GM12878 (cell line): Measurements from ENCODE around the gene FBXO39.

Experiments used
- EZH2 ChIP-seq: IDR thresholded peaks from 2 replicates; pipeline ENCODE4 v1.6.1; 2012; ENCODE audit warnings: low read depth, mild to moderate bottlenecking, control low read depth, inconsistent platforms, low read length, borderline replicate concordance; ENCODE audit not compliant: control insufficient read depth
- FOXK2 ChIP-seq: fragments of 450-650 bp; IDR thresholded peaks from 2 replicates; pipeline ENCODE4 v1.6.1; 2017; ENCODE audit warnings: mild to moderate bottlenecking, moderate library complexity
- GATAD2B ChIP-seq: fragments of 450-650 bp; conservative IDR thresholded peaks from 2 replicates; pipeline ENCODE4 v1.6.1; 2017; ENCODE audit warnings: low read depth, mild to moderate bottlenecking, moderate library complexity
- IKZF1 ChIP-seq: fragments of 450-650 bp; conservative IDR thresholded peaks from 2 replicates; pipeline ENCODE4 v1.6.1; 2017; ENCODE audit warnings: antibody characterized with exemption, mild to moderate bottlenecking
- NFYB ChIP-seq: IDR thresholded peaks from 2 replicates; pipeline ENCODE4 v1.6.1; 2011; ENCODE audit warnings: low read depth, mild to moderate bottlenecking, low read length, improper control_type of control experiment, moderate library complexity; ENCODE audit not compliant: insufficient read depth
- POLR2A ChIP-seq: IDR thresholded peaks from 2 replicates; pipeline ENCODE4 v1.6.1; 2011; ENCODE audit warnings: low read depth, mild to moderate bottlenecking, low read length
- SPI1 ChIP-seq: IDR thresholded peaks from 2 replicates; pipeline ENCODE4 v1.6.1; 2011; ENCODE audit warnings: low read depth, mild to moderate bottlenecking, low read length, moderate library complexity, borderline replicate concordance; ENCODE audit not compliant: insufficient read depth
- STAT1 ChIP-seq: fragments of 450-650 bp; conservative IDR thresholded peaks from 2 replicates; pipeline ENCODE4 v1.6.1; 2014; ENCODE audit warnings: antibody characterized with exemption, mild to moderate bottlenecking
- WRNIP1 ChIP-seq: IDR thresholded peaks from 2 replicates; pipeline ENCODE4 v1.6.1; 2011; ENCODE audit warnings: low read depth, low read length, improper control_type of control experiment, borderline replicate concordance
- TF ChIP-seq, protein P1 (sequence below): IDR thresholded peaks from 2 replicates; pipeline ENCODE4 v1.6.1; 2011; ENCODE audit warnings: borderline replicate concordance, low read depth, mild to moderate bottlenecking, moderate library complexity, mixed read lengths, low read length; ENCODE audit not compliant: insufficient read depth; ENCODE audit errors: extremely low read length
- TF ChIP-seq, protein P2 (sequence below), 3 experiments: IDR thresholded peaks in 2 of 3; conservative IDR thresholded peaks in 1 of 3; 2 replicates each; pipeline ENCODE4 v1.5.1; 2011; ENCODE audit warnings: low read depth in 3 of 3, low read length in 3 of 3, mild to moderate bottlenecking in 3 of 3, control low read depth in 2 of 3, moderate library complexity in 2 of 3, inconsistent platforms in 1 of 3, mixed read lengths in 1 of 3; ENCODE audit not compliant: control insufficient read depth in 2 of 3, insufficient read depth in 1 of 3; ENCODE audit errors: extremely low read depth in 1 of 3
- TF ChIP-seq, protein P3 (sequence below): IDR thresholded peaks from 2 replicates; pipeline ENCODE4 v1.6.1; 2012; ENCODE audit warnings: low read length, inconsistent platforms
- TF ChIP-seq, protein P4 (sequence below): IDR thresholded peaks from 2 replicates; pipeline ENCODE4 v1.6.1; 2012; ENCODE audit warnings: mild to moderate bottlenecking, low read depth, low read length

DNA sequence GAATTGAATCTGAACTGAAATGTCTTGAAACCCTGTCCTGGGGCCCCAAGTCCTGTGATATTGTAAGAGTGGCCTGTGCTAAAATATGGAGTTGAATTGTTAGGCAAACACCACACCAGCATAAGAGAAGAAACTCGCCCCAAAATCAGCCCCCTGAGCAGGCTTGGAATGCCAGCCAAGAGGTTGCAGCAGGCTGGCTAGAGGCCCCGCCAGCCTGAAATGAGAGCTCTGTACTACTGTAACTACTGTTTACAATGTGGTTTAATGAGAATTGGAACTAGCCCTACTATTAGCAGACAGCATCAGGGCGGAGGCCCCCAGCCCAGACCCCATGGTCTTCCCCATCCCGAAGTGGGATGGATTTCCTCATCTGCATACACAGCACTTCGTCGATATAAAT is 23.7 kb downstream of the FBXO39 start:
- TF ChIP-seq, protein P1, sequence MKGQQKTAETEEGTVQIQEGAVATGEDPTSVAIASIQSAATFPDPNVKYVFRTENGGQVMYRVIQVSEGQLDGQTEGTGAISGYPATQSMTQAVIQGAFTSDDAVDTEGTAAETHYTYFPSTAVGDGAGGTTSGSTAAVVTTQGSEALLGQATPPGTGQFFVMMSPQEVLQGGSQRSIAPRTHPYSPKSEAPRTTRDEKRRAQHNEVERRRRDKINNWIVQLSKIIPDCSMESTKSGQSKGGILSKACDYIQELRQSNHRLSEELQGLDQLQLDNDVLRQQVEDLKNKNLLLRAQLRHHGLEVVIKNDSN: no peak
- TF ChIP-seq, protein P2, sequence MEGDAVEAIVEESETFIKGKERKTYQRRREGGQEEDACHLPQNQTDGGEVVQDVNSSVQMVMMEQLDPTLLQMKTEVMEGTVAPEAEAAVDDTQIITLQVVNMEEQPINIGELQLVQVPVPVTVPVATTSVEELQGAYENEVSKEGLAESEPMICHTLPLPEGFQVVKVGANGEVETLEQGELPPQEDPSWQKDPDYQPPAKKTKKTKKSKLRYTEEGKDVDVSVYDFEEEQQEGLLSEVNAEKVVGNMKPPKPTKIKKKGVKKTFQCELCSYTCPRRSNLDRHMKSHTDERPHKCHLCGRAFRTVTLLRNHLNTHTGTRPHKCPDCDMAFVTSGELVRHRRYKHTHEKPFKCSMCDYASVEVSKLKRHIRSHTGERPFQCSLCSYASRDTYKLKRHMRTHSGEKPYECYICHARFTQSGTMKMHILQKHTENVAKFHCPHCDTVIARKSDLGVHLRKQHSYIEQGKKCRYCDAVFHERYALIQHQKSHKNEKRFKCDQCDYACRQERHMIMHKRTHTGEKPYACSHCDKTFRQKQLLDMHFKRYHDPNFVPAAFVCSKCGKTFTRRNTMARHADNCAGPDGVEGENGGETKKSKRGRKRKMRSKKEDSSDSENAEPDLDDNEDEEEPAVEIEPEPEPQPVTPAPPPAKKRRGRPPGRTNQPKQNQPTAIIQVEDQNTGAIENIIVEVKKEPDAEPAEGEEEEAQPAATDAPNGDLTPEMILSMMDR (IDR thresholded peaks at IDR 0.05 in 2 of 3, conservative IDR thresholded peaks at IDR 0.05 in 1 of 3; ENCODE audit: control insufficient read depth in 2 of 3, extremely low read depth in 1 of 3, insufficient read depth in 1 of 3, low read depth in 3 of 3, low read length in 3 of 3): no peak
- TF ChIP-seq FOXK2 (no peak), STAT1 (no peak), POLR2A (no peak), WRNIP1 (no peak), SPI1 (no peak), NFYB (no peak), EZH2 (no peak), GATAD2B (no peak), IKZF1 (no peak)
- TF ChIP-seq, protein P3, sequence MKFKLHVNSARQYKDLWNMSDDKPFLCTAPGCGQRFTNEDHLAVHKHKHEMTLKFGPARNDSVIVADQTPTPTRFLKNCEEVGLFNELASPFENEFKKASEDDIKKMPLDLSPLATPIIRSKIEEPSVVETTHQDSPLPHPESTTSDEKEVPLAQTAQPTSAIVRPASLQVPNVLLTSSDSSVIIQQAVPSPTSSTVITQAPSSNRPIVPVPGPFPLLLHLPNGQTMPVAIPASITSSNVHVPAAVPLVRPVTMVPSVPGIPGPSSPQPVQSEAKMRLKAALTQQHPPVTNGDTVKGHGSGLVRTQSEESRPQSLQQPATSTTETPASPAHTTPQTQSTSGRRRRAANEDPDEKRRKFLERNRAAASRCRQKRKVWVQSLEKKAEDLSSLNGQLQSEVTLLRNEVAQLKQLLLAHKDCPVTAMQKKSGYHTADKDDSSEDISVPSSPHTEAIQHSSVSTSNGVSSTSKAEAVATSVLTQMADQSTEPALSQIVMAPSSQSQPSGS: no peak
- TF ChIP-seq, protein P4, sequence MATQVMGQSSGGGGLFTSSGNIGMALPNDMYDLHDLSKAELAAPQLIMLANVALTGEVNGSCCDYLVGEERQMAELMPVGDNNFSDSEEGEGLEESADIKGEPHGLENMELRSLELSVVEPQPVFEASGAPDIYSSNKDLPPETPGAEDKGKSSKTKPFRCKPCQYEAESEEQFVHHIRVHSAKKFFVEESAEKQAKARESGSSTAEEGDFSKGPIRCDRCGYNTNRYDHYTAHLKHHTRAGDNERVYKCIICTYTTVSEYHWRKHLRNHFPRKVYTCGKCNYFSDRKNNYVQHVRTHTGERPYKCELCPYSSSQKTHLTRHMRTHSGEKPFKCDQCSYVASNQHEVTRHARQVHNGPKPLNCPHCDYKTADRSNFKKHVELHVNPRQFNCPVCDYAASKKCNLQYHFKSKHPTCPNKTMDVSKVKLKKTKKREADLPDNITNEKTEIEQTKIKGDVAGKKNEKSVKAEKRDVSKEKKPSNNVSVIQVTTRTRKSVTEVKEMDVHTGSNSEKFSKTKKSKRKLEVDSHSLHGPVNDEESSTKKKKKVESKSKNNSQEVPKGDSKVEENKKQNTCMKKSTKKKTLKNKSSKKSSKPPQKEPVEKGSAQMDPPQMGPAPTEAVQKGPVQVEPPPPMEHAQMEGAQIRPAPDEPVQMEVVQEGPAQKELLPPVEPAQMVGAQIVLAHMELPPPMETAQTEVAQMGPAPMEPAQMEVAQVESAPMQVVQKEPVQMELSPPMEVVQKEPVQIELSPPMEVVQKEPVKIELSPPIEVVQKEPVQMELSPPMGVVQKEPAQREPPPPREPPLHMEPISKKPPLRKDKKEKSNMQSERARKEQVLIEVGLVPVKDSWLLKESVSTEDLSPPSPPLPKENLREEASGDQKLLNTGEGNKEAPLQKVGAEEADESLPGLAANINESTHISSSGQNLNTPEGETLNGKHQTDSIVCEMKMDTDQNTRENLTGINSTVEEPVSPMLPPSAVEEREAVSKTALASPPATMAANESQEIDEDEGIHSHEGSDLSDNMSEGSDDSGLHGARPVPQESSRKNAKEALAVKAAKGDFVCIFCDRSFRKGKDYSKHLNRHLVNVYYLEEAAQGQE: no peak
